Cardiac septum (tissue), 1 donor: ENCODE results near the gene LRRC42. TPM values are rescaled to one million over a fixed set of nuclear protein-coding genes. Genes with fewer than 3 reads are reported as not detected.

Experiments used
- DNase-seq: peaks from one replicate; pipeline ENCODE4 v3.0.0-alpha.2; 2020; ENCODE audit warnings: low spot score
- intact Hi-C: fragments of 100-400 bp; cut with DNase I; formaldehyde crosslinking; loops from one replicate; pipeline ENCODE4 v1.14.0; 2022
- long read RNA-seq: library from polyadenylated mRNA; unstranded; transcript quantifications from one replicate; pipeline ENCODE4 v2.0.0, GENCODE V29; 2021
- total RNA-seq: library from RNA; stranded (reverse); fragmentation: NEBNext Ultra II Directional; extraction: Animal tissue kit (Norgen Biotek cat#: 25700); gene quantifications from one replicate; pipeline ENCODE4 v1.2.1, GENCODE V29; 2021
- donor health status: DM: no; HTN: no; CAD: no.

The LRRC42 gene, protein sequence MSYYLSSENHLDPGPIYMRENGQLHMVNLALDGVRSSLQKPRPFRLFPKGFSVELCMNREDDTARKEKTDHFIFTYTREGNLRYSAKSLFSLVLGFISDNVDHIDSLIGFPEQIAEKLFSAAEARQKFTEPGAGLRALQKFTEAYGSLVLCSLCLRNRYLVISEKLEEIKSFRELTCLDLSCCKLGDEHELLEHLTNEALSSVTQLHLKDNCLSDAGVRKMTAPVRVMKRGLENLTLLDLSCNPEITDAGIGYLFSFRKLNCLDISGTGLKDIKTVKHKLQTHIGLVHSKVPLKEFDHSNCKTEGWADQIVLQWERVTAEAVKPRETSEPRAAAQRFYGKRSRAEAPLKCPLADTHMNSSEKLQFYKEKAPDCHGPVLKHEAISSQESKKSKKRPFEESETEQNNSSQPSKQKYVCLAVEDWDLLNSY
- 19.1 TPM for total RNA-seq
- long read RNA-seq, transcript LRRC42-203 (9 exons, 2,037 nt), result minor isoform, 11 of 32 reads
- long read RNA-seq, transcript LRRC42-201 (8 exons, 1,727 nt), result major isoform, 16 of 32 reads
- long read RNA-seq, partial matches to known transcripts, result 1 of 32 reads
- long read RNA-seq, other reads (novel, unspliced or antisense), result 4 of 32 reads

DNA sequence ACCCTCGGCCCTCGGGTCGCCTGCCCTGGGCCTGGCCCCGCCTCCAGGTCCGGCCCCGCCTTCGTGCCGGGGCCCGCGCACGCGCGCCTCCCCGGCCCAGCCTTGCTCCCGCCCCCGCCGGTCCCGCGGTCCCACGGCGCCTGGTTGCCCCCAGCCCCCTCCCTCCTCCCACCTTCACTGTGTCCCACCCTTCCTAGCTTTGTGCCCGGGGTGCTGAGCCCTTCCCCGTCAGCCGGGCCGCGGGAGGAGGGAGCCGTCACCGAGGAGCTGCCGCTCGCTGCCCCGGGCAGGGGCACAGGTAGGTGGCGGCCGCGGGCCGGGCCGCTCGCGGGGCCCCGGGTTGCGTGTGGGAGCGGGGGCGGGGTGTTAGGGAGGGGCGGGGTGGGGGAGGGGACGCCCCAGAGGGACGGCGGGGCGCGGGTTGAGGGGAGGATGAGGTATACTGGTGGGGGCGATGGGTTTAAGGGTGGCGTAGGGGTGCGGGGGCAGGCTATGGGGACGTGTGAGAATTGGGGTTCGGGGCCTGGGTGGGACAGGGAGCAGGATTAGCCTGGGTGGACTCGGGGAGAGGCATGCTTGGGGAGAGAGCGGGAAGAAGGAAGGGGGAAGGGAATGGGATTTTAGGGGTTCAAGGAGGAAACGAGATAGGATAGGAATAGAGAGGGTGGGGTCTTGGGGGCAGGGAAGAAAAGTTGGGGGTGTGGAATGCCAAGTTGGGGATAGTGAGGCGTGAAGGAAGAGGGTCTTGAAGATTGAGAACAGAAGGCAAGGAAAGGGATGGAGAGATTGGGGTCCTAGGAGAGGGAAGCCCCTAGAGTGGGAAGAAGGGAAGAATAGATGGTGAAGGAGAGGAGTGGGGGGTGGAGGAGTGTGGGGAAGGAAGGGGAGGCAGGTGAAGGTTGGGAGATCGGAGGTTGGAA is at the start of gene LRRC42:
Gene LRRC42, plus strand, starts transcription at position 99 of the 920 bp plus-strand sequence. CDS start 5,650 bp downstream, outside the sequence.
- intact Hi-C loops, result loop anchor here (5.0 kb wide), 1 partner anchor 106 kb away; the partner anchor contains the start of genes TCEANC2 and TMEM59
- no peak for DNase-seq

DNA sequence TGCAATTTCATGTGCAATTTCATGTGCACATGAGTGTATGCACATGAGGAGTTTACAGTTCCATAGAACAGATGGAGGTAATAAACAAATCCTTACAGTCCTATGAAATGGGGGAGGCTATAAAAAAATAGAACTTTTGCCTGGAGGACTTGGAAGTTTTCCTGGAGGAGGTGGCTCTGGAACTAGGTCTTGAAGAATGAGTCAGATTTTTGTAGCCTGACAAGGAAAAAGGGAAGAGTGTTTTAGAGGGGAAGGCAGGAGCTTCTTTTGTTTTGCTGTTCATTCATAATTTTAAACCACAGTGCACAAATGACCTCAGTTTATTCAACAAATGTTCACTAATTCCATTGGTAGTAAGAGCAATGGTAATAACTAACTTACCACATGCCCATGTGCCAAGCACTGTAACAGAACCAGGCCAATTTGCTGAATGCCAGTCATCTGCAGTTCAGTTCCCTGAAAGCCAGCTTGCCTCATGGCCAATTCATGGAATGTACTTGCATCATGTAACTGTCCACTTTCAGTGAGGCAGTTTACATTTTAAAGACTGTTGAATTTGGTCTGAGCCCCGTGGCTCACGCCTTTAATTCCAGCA is 49.4 kb upstream of the LRRC42 start:
- no peak for DNase-seq
- intact Hi-C loops, result no loop called here

DNA sequence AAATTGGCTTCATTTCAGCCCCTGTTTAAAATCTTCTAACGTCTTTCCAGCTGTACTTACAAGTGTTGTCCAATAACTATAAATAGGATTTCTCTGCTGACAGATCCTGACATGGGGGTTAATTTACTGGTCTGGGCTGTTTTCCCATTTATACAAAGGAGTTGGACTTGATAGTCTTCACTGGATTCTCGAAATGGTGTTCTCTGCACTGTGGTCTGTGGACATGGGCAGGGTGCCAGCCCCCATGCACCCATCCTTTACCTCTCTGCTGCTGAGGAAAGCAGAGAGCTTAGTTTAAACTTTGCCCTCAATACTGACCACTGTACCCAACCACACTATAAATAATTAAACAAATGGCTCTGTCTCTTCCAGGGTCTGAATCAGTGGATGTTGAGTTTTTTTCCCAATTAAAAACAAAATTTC is 46.9 kb upstream of the LRRC42 start:
- intact Hi-C loops, result no loop called here
- no peak for DNase-seq

DNA sequence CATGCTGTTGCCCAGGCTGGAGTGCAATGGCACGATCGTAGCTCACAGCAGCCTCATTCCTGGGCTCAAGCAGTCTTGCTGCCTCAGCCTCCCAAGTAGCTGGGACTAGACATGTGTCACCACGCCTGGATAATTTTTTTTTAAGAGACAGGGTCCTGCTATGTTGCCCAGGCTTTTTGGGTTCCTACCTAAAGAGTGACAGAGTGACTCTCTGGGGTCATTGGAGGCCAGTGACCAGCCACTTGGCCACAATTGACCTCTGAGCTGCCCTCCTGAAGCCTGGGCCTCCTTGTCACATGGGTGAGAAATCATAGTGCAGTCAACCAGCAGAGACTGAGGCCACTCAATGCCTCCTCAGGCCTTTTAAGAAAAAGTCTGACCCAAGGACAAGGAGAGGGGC is 46.4 kb upstream of the LRRC42 start:
- intact Hi-C loops, result no loop called here
- no peak for DNase-seq

DNA sequence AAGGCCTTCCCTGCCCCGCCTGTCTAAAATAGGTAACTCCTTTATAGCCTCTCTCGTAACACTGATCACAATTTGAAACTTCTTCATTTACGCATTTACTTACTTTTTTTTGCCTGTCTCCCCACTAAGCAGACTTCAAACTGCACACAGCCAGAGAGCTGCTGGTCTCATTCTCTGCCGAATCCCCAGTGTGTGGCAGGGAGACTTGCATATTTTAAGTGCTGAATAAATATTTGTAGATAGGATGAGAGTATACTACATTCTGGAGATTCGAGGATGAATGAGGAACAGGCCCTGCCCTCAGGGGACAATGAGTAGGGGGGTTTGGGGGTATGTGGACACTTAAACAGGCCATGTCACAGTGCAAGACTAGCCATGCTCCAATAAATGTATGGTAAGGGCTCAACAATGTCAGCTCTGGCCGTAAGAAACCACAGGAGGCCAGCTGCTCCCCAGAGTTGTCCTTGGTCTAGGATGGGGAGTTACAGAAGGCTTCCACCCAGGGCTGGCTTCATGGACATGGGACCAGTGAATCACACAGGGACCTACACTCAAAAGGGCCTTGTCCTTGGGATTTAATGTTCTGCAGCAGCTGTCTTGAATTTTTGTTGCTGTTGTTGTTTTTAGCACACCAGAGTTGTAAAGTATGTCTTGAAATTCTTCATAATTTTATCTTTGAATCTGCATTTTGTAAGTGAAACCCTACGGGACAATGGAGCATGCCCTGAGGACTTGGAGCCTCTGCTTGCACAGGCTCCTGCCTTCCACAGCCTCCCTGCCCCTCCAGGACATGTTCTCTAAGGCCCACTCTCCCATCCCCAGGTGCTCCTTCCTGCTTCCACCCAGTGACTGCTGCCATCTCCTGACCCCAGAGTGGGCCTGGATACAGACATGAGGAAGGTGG is 43.7 kb upstream of the LRRC42 start:
- DNase-seq, result no peak
- intact Hi-C loops, result no loop called here

DNA sequence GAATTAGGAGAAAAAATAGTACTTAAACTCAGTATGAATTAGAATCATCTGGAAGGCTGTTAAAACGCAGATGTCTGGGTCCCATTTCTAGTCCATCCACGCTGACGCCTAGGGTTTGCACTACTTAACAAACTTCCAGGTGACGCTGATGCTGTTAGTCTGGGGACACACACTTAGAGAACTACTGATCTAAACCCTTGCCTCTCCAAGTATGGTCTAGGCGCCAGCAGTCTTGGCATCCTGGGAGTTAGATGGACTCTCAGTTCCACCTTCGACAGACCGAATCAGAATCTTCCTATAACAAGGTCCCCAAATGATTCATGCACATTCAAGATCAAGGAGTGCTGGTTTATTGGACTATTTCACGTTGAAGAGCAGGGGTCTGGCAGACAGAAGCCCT is 40.6 kb upstream of the LRRC42 start:
- intact Hi-C loops, result no loop called here
- DNase-seq, result no peak

DNA sequence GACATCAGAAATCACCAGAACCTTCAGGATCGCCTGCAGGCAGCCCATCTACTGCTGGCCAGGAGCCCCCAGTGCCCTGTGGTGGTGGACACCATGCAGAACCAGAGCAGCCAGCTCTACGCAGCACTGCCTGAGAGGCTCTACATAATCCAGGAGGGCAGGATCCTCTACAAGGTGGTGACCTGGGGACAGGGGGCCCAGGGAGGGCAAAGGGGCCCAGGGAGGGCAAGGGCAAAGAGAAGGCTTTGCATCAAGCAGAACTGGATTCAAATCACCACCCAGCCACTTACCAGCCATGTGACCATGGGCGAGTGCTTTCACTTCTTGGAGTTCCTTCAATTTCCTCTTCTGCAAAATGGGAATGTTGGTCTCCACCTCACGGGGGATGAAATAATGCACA is 40.0 kb upstream of the LRRC42 start:
- intact Hi-C loops, result no loop called here
- no peak for DNase-seq

DNA sequence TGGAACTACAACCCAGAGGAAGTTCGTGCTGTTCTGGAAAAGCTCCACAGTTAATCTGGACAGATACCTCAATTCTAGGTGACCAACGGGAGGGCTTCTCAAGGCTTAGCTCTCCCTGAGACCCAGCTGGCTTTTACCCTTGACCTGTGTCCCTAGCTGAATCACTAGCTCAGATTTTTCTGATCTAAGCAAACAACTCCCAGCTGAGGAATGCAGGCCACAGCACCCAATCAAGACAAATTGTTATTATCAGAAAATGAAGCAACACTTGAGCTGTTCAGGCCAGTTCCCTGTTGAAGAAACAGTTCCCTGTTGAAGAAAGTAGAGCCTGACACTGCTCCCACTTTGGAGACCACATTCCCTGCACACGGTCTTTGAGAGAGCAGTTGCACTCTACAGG is 36.2 kb upstream of the LRRC42 start:
- DNase-seq, result no peak
- intact Hi-C loops, result no loop called here

DNA sequence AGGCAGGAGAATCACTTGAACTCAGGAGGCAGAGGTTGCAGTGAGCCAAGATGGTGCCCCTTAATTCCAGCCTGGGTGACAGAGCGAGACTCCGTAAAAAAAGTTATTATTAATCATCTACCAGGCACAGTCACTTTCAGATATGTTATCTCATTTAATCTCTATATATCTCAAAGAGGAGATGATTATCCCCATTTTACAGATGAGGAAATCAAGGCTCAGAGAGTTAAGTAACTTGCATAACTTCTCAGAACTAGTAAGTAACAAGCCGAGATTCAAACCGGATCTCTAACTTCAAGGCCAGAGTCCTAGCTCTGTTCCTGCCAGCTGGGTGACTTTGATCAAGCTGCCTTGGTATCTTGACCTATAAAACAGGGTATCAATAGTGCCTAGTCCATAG is 34.7 kb upstream of the LRRC42 start:
- DNase-seq, result no peak
- intact Hi-C loops, result no loop called here

DNA sequence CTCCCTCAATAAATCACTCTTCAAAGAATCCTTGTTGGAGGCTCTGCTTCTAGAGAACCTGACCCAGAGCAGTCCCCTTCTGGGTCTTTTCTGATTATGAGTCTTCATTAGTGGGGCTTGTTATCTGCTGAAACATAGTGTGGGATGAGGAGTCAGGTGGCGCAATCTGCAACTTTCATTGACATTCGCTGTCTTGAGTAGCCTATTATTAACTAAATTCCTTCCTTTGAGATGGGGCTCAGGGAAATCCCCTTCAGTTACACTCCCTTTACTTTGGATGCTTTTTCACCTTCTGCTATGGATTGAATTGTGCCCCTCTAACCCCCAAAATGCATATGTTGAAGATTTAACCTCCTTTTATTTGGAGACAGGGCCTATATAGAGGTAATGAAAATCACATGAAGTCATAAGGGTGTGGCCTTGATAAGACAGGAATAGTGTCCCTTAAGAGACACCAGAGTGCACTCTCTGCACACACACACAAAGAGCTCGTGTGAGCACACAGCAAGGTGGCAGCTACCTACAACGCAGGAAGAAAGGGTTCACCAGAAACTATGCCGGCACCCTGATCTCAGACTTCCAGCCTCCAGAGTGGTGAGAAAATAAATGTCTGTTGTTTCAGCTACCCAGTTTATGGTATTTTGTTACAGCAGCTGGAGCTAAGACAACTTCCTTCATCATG is 32.7 kb upstream of the LRRC42 start:
- no peak for DNase-seq
- intact Hi-C loops, result no loop called here

DNA sequence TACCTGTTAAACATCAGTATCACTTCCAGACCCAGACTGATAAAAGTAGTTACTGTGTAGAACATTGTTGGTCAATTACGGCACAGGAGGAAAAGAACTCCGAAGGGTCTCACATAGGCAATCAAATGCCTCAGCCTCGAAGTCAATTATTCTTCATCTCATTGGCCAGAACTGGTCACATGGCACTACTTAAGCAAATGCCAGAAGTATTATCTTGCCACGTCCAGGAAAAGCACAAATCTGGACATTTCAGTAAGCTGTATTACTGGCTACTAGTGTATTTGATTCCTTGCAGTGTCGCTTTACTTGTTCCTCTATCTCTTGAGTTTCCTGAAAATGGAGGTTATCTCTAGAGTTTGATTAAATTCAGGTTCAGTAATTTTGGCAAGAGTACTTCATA is 27.8 kb upstream of the LRRC42 start:
- DNase-seq, result no peak

DNA sequence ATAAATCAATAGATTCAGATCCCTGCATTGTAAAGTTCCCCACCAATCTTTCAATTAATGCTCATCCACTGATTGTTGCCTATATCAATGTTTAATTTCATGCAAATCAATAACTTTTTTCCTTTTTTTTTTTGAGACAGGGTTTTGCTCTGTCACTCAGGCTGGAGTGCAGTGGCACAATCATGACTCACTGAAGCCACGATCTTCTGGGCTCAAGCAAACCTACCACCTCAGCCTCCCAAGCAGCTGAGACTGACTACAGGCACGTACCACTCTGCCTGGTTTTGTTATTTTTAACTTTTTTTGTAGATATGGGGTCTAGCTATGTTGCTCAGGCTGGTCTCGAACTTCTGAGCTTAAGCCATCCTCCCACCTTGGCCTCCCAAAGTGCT is 26.5 kb upstream of the LRRC42 start:
- intact Hi-C loops, result no loop called here

More for the DNA sequence above, 27.8 kb upstream of the LRRC42 start:
- intact Hi-C loops, result no loop called here

DNA sequence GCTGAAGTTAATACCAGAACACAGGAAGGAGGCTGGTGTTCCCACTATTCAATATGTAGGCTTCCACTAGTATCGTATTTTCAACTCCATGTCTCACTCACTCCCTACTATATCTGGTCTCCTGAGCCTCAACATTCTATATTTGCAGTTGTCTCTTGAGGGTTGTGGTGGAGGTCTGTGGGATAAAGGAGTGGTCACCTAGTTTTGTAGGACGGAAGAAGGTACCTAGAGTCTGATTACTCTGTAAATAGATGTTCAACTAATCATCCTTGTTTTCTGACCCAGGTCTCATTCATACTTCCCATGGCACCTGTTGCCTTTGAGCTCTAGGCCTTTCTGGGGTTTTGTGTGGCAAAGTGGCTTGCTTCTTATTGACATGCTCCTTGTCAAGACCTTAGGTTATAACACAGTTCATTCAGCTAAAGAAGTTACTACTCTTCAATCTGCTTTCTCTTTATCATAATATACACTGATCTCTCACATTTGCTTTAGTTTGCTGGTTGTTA is 18.7 kb upstream of the LRRC42 start:
- intact Hi-C loops, result no loop called here
- DNase-seq, result no peak

More for the DNA sequence above, 26.5 kb upstream of the LRRC42 start:
- no peak for DNase-seq

DNA sequence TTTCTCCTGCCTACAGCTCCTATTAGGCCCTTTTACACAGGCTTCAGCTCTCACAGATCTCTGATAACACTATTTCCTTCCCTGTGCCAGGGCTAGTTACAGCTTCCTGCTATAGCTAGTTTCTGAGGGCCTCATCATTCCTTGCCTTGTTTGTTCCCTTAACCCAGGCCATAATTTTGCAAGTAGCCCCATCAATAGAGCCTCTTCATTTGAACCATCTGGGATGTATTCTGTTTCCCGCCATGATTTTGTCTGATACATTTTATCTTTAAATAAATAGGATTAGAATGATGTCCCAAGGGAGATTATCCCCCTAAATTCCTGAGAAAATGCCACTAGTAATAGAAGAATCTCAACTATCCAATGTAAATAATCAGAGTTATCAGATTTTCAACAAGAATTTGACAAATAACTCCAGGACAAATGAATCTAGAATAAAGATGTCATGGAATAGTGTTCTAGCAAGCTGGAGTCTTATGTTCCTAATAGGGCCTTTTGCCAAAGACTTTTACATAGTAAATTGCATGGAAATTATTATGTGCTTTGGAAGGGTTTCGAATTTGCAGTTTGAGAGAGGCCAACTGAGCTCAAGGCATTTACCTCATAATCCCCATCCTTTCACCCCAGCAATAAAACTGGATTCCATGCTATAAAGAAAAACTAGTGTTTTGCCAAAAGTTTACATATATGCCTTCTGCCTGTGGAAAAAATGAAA is 16.7 kb upstream of the LRRC42 start:
- DNase-seq, result no peak
- intact Hi-C loops, result no loop called here

DNA sequence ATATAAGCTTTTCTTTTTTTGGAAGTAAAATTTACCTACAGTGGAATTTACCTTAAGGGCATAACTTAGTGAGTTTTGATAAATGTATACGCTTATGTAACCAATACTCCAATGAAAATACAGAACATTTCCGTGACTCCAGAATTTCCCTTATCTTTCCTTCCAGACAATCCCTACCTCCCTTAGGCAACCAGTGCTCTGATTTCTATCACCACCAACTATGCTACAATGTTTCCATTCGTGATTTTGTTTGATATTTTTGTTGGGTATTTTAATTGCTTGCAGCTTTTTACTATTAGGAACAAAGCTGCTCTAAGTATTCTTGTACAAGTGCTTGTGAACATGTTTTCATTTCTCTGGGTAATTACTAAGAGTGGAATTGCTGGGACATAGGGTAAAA is 15.2 kb upstream of the LRRC42 start:
- intact Hi-C loops, result no loop called here
- no peak for DNase-seq

DNA sequence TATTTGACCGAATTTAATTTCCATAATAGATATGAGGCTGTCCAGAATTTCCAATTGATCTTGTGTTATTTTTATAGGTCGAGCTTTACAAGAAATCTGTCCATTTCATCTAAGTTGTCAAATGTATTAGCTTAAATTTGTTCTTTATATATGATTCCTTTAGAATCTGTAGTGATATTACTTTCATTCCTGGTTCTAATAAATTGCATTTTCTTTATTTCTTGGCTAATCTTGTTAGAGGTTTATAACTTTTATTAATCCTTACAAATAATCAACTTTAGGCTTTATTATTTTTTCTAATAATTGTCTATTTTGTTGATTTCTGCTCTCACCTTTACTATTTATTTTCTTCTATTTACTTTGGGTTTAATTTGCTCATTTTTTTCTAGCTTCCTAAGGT is 14.6 kb upstream of the LRRC42 start:
- intact Hi-C loops, result no loop called here

DNA sequence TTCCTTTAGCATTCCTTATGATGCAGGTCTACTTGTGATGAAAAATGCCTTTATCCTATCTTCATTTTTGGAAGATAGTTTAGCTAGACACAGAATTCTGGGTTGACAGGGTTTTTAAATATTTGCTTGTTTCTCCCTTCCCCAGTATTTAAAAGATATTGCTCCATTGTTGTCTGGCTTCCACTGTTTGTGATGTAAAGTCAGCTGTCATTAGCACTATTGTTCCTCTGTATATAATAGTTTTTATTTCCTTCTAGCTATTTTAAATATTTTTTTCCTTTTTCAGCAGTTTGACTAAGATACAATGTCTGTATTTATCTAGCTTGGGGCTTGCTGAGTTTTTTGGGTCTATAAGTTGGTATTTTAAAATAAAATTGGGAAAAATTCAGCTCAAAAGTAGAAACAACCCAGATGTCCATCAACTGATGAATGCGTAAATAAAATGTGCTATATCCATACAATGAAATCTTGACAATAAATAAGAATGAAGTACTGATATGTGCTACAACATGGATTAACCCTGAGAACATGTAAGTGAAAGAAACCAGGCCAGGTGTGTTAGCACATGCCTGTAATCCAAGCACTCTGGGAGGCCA is 11.9 kb upstream of the LRRC42 start:
- intact Hi-C loops, result no loop called here
- no peak for DNase-seq

More for the DNA sequence above, 14.6 kb upstream of the LRRC42 start:
- no peak for DNase-seq
